Esophagus squamous epithelium (tissue), 4 donors: ENCODE data around the gene USP46.

Source experiments
- CTCF ChIP-seq, 6 experiments: fragments of 450-650 bp in 4 of 6; fragments of 200-600 bp in 2 of 6; sonication (generic) in 2 of 6; IDR thresholded peaks; one replicate each; pipeline ENCODE4 v1.5.1; 2016 to 2019; ENCODE audit warnings: antibody characterized with exemption in 6 of 6, mild to moderate bottlenecking in 4 of 6, moderate library complexity in 4 of 6
- POLR2A ChIP-seq, 4 donors: fragments of 450-650 bp; IDR thresholded peaks; one replicate each; pipeline ENCODE4 v1.6.1; 2017; ENCODE audit warnings: antibody characterized with exemption in 4 of 4, mild to moderate bottlenecking in 4 of 4, moderate library complexity in 3 of 4

- TF ChIP-seq CTCF (IDR thresholded peaks at IDR 0.05) (no peak), POLR2A (IDR thresholded peaks at IDR 0.05) (no peak)
Measured at GRCh38 chr4:52670739-52671138, 11.6 kb upstream of the USP46 start.
